Endodermal cell (in vitro differentiated cells): Measurements from ENCODE around the gene ADAMTS12. TPM values are rescaled to one million over a fixed set of nuclear protein-coding genes. Genes with fewer than 3 reads are reported as not detected.

Source experiments
- DNase-seq: peaks from one replicate; pipeline ENCODE4 v3.0.0-alpha.2; 2017
- H3K27ac ChIP-seq: 2 replicates; pipeline ENCODE4 v1.5.1; 2013; ENCODE audit warnings: mild to moderate bottlenecking, low read depth, low read length, moderate library complexity
- H3K27me3 ChIP-seq: 2 replicates; pipeline ENCODE4 v1.6.1; 2013; ENCODE audit warnings: mild to moderate bottlenecking, low read length, moderate library complexity; ENCODE audit not compliant: insufficient read depth, control insufficient read depth, poor library complexity, severe bottlenecking
- H3K36me3 ChIP-seq: 2 replicates; pipeline ENCODE4 v1.7.0; 2013; ENCODE audit warnings: mild to moderate bottlenecking, low read length, moderate library complexity; ENCODE audit not compliant: control insufficient read depth, insufficient read depth
- H3K4me1 ChIP-seq: one replicate; pipeline ENCODE4 v1.7.0; 2013; ENCODE audit warnings: low read length; ENCODE audit not compliant: control insufficient read depth, insufficient read depth
- H3K4me3 ChIP-seq: 2 replicates; pipeline ENCODE4 v1.5.1; 2013; ENCODE audit warnings: mild to moderate bottlenecking, low read length, moderate library complexity
- H3K9ac ChIP-seq: 2 replicates; pipeline ENCODE4 v1.6.1; 2013; ENCODE audit warnings: mild to moderate bottlenecking, low read length, moderate library complexity; ENCODE audit not compliant: poor library complexity, severe bottlenecking; ENCODE audit errors: extremely low read depth
- H3K9me3 ChIP-seq: 2 replicates; pipeline ENCODE4 v1.6.1; 2013; ENCODE audit warnings: mild to moderate bottlenecking, low read length, moderate library complexity; ENCODE audit not compliant: control insufficient read depth
- H3K27ac Mint-ChIP-seq: 2 replicates; pipeline ENCODE4 v1.8.0; 2020; ENCODE audit warnings: mixed read lengths
- H3K27me3 Mint-ChIP-seq: 2 replicates; pipeline ENCODE4 v1.8.0; 2021; ENCODE audit warnings: mild to moderate bottlenecking, mixed read lengths; ENCODE audit not compliant: insufficient read depth
- H3K36me3 Mint-ChIP-seq: 2 replicates; pipeline ENCODE4 v1.8.0; 2020; ENCODE audit warnings: low read depth, mixed read lengths
- H3K4me1 Mint-ChIP-seq: 2 replicates; pipeline ENCODE4 v1.8.0; 2020; ENCODE audit warnings: mixed read lengths
- H3K4me3 Mint-ChIP-seq: 2 replicates; pipeline ENCODE4 v1.8.0; 2020; ENCODE audit warnings: mild to moderate bottlenecking, moderate library complexity, mixed read lengths
- H3K9me3 Mint-ChIP-seq: 2 replicates; pipeline ENCODE4 v1.8.0; 2020; ENCODE audit warnings: mild to moderate bottlenecking, mixed read lengths
- WGBS, 2 experiments: methylation state at CpG; one replicate each; pipeline versions ENCODE4 v1.1.5 to v1.1.7; 2013; ENCODE audit warnings: missing lambda C conversion rate in 2 of 2, mixed read lengths in 1 of 2; ENCODE audit not compliant: insufficient coverage in 1 of 2, insufficient read length in 1 of 2; 5-methylcytosine and 5-hydroxymethylcytosine counted together
- total RNA-seq, 2 donors: library from RNA; stranded (reverse); fragmentation: NEBNext Ultra II Directional in 1 of 2; extraction: Animal tissue kit (Norgen Biotek cat#: 25700) in 1 of 2; gene quantifications; 2 replicates in 1 of 2; 3 replicates in 1 of 2; pipeline ENCODE4 v1.2.1, GENCODE V29; 2021
- TF ChIP-seq, protein P1 (sequence below): fragments of 200-600 bp; sonication (generic); conservative IDR thresholded peaks from 2 replicates; pipeline ENCODE4 v1.5.0; 2021; ENCODE audit warnings: antibody characterized with exemption, mild to moderate bottlenecking

Gene ADAMTS12
- total RNA-seq, 2 donors from 2014 or later = 80.2 to 123 TPM

DNA sequence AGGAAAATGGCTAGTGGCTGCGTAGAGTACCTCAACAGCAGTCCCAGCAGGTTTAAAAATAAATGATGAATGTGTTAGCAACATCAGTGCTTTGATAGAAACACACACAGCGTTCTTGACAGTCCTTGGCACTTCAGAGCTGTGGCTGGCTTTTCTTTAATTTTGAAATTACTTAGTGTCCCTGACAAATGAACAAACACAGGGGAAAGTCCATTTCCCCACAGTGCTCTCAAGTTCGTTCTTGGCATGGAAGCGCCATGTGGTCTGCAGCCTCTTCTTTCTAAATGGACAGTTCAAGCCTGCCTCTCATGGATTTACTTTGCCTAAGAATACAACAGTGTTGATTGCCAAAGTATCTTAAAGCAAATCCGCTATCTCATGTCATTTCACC lies 102.2 kb downstream of the ADAMTS12 start:
- H3K4me3 ChIP-seq = no peak overlapping the region
- H3K27me3 ChIP-seq = no peaks in the 10 kb centered on the region
- no peak overlapping the region for H3K4me3 Mint-ChIP-seq
- 93 to 94% methylated on average over 4 to 5 of the region's 5 CpGs for WGBS, 2 experiments
- TF ChIP-seq, protein P1, sequence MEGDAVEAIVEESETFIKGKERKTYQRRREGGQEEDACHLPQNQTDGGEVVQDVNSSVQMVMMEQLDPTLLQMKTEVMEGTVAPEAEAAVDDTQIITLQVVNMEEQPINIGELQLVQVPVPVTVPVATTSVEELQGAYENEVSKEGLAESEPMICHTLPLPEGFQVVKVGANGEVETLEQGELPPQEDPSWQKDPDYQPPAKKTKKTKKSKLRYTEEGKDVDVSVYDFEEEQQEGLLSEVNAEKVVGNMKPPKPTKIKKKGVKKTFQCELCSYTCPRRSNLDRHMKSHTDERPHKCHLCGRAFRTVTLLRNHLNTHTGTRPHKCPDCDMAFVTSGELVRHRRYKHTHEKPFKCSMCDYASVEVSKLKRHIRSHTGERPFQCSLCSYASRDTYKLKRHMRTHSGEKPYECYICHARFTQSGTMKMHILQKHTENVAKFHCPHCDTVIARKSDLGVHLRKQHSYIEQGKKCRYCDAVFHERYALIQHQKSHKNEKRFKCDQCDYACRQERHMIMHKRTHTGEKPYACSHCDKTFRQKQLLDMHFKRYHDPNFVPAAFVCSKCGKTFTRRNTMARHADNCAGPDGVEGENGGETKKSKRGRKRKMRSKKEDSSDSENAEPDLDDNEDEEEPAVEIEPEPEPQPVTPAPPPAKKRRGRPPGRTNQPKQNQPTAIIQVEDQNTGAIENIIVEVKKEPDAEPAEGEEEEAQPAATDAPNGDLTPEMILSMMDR = no peak
- peaks cover 6% of the 10 kb centered on the region for H3K4me1 ChIP-seq
- H3K36me3 ChIP-seq = no peaks in the 10 kb centered on the region
- peaks cover 11% of the 10 kb centered on the region for H3K9me3 Mint-ChIP-seq
- peaks cover 13% of the 10 kb centered on the region for H3K4me1 Mint-ChIP-seq
- no peak overlapping the region for H3K9ac ChIP-seq
- no peaks in the 10 kb centered on the region for H3K27me3 Mint-ChIP-seq
- H3K36me3 Mint-ChIP-seq = peaks cover 26% of the 10 kb centered on the region
- no peak for DNase-seq
- H3K27ac ChIP-seq = no peak overlapping the region
- no peak overlapping the region for H3K27ac Mint-ChIP-seq
- H3K9me3 ChIP-seq = peaks cover 12% of the 10 kb centered on the region

DNA sequence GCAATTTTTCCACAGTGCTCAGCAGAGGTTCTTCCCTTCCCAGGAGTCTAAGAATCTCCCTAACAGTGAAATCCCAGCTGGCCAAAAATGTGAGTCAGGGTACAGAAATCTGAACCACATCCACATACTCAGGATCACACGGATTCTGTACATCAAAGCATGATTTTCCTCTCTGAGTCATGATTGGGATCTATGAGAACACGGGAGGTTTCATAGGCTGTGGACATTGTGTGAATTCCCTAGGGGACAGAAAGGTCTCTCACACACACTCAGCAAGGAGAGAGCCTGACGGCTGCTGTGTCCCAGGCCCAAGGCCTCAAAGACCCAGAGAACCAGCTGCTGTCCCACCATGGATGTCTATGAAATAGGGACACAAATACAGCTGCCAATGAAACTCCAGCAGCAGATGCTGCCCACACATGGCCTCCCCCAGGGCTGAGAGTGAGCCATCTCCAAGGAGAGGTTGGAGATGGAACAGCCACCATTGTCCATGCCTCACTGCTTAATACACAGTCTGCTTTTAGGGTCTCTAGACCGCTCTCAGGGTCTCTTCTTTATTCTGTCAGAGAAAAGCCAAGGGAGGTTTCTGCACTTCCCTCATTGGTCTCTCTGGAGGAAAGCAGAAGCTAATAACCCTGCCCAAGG lies 102.7 kb downstream of the ADAMTS12 start:
- no peak for DNase-seq
- H3K27ac ChIP-seq = no peak overlapping the region
- no peak overlapping the region for H3K27ac Mint-ChIP-seq
- peaks cover 11% of the 10 kb centered on the region for H3K9me3 Mint-ChIP-seq
- peaks cover 8% of the 10 kb centered on the region for H3K4me1 Mint-ChIP-seq
- TF ChIP-seq, protein P1 = no peak
- H3K27me3 ChIP-seq = no peaks in the 10 kb centered on the region
- peaks cover 12% of the 10 kb centered on the region for H3K9me3 ChIP-seq
- no peak overlapping the region for H3K4me3 Mint-ChIP-seq
- peaks cover 6% of the 10 kb centered on the region for H3K4me1 ChIP-seq
- no peak overlapping the region for H3K9ac ChIP-seq
- no peaks in the 10 kb centered on the region for H3K36me3 ChIP-seq
- 90 to 91% methylated on average over 4 of the region's 4 CpGs for WGBS, 2 experiments
- peaks cover 23% of the 10 kb centered on the region for H3K36me3 Mint-ChIP-seq
- H3K4me3 ChIP-seq = no peak overlapping the region
- H3K27me3 Mint-ChIP-seq = no peaks in the 10 kb centered on the region

DNA sequence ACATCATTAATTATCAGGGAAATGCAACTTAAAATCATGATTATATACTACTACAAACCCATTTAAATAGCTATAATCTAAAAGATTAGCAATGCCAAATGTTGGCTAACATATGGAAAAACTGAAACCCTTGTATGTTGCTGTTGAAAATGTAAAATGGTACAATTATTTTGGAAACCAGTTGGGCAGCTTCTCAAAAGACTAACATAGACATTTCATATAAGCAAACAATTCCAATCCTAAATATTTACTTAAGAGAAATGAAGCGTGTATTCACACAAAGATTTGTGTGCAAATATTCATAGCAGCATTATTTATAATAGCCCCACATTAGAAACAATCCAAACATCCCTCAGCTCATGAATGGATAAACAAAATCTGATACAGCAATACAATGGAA lies 106.2 kb downstream of the ADAMTS12 start:
- no peaks in the 10 kb centered on the region for H3K27me3 ChIP-seq
- H3K4me3 Mint-ChIP-seq = no peak overlapping the region
- no peak overlapping the region for H3K4me3 ChIP-seq
- TF ChIP-seq, protein P1 = no peak
- whole genome bisulfite sequencing, 2 experiments = 91% methylated on average over 1 of the region's 1 CpG; no CpG with 5 or more reads in 1 of the 2 experiments
- peaks cover 14% of the 10 kb centered on the region for H3K36me3 Mint-ChIP-seq
- peaks cover 2% of the 10 kb centered on the region for H3K4me1 Mint-ChIP-seq
- H3K9ac ChIP-seq = no peak overlapping the region
- H3K9me3 Mint-ChIP-seq = peaks cover 11% of the 10 kb centered on the region
- no peaks in the 10 kb centered on the region for H3K36me3 ChIP-seq
- no peaks in the 10 kb centered on the region for H3K27me3 Mint-ChIP-seq
- peaks cover 12% of the 10 kb centered on the region for H3K9me3 ChIP-seq
- no peaks in the 10 kb centered on the region for H3K4me1 ChIP-seq
- H3K27ac Mint-ChIP-seq = no peak overlapping the region
- no peak overlapping the region for H3K27ac ChIP-seq
- DNase-seq = no peak
